Activated CD8-positive, alpha-beta memory T cell treated with anti-CD3 and anti-CD28 coated beads, Interleukin-2, amount 50 U/mL, for 48 hours (primary cell): ENCODE measurements around the gene RPS6KA2.

Experiments used
- DNase-seq: peaks from one replicate; pipeline ENCODE4 v3.0.0-alpha.2; 2020

Gene RPS6KA2

DNA sequence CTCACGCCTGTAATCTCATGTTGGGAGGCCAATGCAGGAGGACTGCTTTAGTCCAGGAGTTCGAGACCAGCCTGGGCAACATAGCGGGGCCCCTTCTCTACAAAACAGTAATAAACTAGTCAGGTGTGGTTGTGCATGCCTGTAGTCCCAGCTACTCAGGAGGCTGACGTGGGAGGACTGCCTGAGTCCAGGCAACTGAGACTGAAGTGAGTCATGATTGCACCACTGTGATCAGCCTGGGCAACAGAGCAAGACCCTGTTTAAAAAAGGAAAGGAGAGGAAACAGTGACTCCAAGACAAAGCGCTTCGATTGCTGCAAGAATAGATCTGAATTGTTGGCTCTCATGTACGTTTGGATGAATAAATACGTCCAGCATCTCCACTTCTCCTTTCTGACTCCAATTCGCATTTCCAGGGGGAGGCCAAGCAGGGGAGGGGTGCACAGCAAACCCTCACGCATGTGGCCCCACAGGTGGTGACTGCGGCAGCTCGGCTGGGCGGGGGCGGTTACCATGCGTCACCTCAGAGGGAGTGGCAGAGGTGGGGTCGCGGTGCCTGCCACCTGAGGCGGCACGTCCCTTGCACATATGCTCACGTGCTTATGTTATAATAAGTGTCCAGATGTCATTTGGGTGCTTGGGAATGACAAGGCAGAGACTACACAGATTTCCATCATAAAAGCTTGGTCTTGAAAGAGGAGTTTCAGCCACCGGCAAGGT lies 149.2 kb downstream of the RPS6KA2 start:
- no peak for DNase-seq

GRCh38 chr6:166476634-166477215 lies 150.3 kb downstream of the RPS6KA2 start:
- no peak for DNase-seq

DNA sequence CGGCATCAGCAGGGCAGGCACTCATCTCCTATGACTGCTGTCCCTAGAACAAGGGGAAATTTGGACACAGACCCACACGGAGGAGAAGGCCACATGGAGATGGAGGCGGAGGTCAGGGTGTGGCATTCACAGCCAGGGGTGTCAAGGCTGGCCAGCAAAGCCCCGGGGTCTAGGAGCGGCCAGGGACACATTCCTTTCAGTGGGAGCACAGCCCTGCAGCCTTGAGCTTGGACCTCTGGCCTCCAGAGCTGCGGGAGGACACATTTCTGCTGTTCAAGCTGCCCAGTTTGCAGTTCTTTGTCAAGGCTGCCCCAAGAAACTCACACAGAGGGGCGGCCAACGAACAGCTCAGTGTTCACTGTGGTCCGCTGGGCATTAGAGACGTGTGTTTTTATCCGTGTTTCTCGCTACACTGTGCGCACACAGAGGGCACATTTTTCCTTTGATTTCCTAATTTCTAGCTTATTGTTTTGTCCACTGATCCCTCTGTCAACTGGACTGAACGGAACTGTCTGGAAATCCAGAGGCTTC lies 150.9 kb downstream of the RPS6KA2 start:
- no peak for DNase-seq

DNA sequence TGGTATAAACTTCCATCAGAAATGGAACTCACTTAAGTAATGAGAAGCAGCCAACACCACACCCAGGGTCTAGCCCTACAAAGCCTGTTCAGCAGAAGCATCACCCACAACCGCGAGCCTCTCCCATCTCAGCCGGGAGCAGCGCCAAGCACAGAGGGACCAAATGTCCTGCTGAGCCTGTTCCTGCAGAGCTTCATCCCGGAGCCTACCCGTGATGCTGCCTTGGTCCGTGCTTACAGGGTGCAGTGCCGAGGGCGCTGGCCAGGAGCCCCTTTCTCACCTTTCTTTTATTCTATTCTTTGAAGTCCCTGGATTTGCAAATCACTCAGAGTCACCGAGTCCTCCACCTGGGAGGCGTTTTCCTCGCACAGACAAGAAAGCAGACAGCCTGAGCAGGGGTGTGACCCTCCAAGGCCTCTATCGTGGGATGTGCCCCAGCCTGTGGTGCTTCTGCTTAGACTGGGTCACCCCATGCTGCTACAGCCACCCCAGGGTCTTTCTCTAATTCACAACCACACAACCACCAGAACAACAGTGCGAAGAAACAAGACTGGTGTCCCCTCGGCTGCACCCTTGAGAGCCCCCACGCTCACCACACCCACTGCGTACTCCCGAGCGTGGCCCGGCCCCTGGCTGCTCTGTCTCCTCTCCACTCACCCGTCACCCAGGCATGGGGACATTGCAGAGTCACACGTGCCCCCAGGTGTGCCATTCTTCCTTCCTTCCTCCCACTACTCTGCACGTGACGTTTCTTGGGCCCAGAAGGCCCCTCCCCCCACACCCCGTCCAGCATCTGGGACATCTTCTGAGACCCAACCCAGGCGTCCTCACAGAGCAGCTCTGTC lies 152.1 kb downstream of the RPS6KA2 start:
- no peak for DNase-seq

DNA sequence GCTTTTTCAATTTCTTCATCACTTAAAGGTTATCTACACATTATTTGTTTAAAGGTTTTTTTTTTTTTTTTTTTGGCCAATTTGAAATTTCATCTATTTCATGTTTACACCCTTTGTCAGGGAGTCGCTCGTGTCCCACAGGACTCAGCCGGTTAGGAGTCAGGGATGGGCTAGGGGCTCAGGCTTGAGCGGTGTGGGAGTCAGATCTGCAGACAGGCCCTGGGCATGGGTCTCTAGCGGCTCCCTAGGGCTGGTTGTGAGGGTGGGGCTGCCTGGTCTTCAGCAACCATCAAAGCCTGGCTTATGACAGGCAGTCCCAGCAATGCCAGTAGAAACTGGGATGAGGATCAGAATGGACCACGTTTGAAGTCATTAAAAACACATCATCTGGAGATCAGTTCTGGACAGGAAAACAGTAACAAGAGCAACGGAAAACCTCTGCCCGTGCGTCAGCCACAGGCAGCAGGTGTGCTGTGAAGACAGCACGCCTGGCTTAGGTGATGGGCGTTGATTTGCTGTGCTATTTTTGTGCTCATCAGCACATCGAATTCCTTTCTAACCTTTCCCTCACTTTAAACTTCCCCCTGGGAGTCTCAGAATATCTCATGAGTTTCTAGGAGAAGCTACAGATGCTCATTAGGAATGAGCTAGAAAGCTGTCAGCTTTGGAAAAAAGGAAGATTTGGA lies 153.0 kb downstream of the RPS6KA2 start:
- no peak for DNase-seq

DNA sequence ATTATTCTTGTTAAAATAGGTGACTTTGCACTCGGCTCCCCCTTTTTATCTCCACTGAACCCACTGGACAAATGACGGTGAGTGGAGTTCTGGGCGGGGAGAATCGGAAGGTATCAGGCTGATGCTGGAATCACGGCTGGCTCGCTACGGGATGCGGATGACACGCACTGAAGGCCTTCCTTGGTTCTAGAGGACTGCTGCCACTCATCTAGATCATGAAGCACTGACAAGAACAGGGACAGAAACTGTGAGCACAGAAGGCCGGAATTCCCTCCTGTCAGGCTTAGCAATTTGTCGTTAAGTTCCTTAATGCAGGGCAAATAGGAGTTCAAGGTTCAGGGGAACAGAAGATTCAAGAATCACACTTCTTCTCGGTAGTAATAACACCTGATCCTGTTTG lies 154.4 kb downstream of the RPS6KA2 start:
- DNase-seq: no peak

- no peak for DNase-seq
Measured at GRCh38 chr6:166471797-166472260, 155.2 kb downstream of the RPS6KA2 start.

DNA sequence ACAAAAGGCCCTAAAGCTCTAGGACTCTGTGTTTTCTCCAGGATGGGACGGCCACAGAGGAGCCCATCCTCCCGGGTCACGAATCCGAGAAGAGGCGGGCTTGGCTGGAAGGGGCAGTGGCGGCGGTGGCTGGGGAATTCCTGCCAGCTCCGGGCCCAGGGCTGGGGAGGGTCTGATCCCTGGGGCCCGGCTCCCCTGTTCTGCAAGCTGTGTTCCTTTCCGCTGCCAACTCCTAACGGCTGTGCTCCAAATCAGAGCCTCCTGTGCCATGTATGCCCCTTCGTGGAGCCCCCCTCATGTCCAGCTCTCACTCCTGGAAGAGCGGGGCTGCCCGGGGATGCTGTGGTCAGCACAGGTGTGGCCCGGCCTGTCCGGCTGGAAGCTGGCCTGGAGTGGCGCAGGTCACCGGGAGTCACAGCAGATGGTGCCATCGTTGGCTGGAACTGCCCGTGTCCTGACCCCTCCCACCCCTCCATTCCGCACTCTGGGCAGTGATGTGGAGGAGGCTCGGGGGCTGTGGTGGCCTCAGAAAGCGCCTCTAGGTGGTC lies 156.1 kb downstream of the RPS6KA2 start:
- no peak for DNase-seq

- DNase-seq: no peak
Measured at GRCh38 chr6:166470029-166470862, 156.8 kb downstream of the RPS6KA2 start.

DNA sequence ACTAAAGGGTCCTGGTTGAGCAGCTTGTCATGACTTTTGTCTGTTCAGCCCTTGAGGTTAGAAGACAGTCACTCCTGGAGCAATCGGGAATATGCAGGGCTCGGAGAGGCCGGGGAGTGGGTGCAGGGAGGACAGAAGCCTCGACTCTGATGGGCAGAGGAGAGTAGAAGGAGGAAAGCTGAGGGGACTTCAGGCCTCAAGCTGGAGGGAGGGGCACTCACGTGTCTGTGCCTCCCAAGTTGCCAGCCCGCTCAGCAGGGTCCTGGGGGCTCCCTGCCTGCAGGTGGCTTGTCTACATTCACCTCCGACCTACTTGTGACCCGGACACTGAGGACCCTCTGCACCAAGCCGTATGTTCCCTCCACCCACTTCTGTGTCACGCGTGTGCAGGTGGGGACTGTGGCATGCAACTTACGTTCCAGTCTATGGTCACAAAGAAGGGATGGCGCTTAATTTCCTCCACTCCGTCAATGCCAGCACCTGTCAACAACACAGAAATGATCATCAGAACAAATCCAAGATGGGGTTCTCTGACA lies 157.6 kb downstream of the RPS6KA2 start:
- no peak for DNase-seq

DNA sequence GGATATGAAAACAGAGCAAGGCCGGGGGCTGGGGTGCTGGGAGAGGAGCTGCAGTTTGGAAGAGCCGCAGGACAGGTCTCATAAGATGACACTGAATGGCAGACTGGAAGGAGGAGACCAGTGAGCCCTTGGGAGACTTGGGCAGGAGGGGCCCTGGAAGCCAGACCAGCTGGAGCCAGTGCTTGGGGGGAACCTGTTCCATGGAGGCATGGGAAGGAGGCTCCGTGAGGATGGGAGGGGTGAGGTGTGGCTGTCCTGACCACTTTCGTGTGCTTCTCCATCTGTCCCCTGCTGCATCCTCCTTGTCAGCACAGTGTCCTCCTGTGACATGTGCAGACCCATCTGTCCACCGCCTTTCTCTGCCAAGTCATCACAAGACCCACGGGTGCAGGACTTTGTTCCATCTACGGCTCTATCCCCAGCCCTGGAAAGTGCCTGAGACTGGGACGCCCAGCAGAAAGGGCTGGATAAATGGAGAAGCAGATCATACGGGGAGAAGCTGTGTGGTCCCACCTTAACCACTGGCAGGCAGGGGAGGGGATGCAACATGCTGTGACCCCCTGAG lies 159.5 kb downstream of the RPS6KA2 start:
- no peak for DNase-seq

GRCh38 chr6:166466178-166467122 lies 160.6 kb downstream of the RPS6KA2 start:
- DNase-seq: no peak

GRCh38 chr6:166465671-166466087 lies 161.4 kb downstream of the RPS6KA2 start:
- no peak for DNase-seq

- no peak for DNase-seq
Measured at GRCh38 chr6:166465003-166465399, 162.1 kb downstream of the RPS6KA2 start.

- DNase-seq: no peak
Measured at GRCh38 chr6:166464068-166465002, 162.7 kb downstream of the RPS6KA2 start.

GRCh38 chr6:166463359-166464067 lies 163.5 kb downstream of the RPS6KA2 start:
- DNase-seq: no peak

DNA sequence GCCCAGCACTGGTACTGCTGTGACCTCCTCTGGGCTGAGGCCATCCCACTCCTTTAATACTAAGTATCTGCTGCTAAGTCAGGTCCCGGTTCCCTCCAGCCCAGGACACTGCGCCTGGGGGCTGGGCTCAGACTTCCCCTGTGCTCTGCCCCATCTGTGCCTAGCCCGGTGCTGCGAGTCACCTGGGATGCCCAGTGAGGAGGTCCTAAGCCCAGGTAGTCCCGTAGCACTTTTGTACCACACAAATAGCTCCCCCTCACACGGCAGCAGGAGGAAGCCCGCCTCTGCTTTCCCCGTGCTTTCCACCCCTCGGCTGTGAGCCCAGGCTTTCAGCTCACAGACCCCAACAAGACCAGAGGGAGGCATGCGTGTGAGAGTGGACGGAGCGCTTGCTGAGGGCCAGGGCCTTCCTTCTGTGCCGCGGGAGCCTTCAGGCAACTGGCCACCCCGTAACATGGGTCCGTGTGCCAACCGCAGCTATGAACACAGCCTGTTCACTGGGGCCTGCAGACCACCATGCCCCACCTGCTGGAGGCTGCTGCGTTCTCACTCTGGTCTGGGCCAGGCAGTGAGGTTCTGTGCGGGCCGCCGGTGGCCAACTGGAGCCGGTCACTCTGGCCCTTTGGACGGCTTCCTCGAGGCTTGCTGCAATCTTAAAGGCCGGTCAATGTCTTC lies 164.5 kb downstream of the RPS6KA2 start:
- no peak for DNase-seq
